KMS-11 (cell line): ENCODE data around the gene BRICD5.

Source experiments
- H2AFZ ChIP-seq: fragments of 200-600 bp; sonication (generic); 2 replicates; pipeline ENCODE4 v1.6.1; 2016; ENCODE audit warnings: antibody characterized with exemption, mixed run types, low read depth
- H3K27ac ChIP-seq: fragments of 200-600 bp; sonication (generic); 2 replicates; pipeline ENCODE4 v1.6.1; 2016; ENCODE audit warnings: mild to moderate bottlenecking, mixed run types
- H3K27me3 ChIP-seq: fragments of 200-600 bp; sonication (generic); 2 replicates; pipeline ENCODE4 v1.6.1; 2017; ENCODE audit warnings: mild to moderate bottlenecking, low read depth, mixed run types, moderate library complexity; ENCODE audit not compliant: insufficient read depth
- H3K36me3 ChIP-seq: fragments of 200-600 bp; sonication (generic); 2 replicates; pipeline ENCODE4 v1.6.1; 2017; ENCODE audit warnings: mild to moderate bottlenecking, mixed run types; ENCODE audit not compliant: insufficient read depth
- H3K4me1 ChIP-seq: fragments of 200-600 bp; sonication (generic); 2 replicates; pipeline ENCODE4 v1.6.1; 2016; ENCODE audit warnings: mild to moderate bottlenecking, low read depth, mixed run types; ENCODE audit not compliant: poor library complexity, severe bottlenecking
- H3K4me2 ChIP-seq: fragments of 200-600 bp; sonication (generic); 2 replicates; pipeline ENCODE4 v1.7.0; 2016; ENCODE audit warnings: mild to moderate bottlenecking, mixed run types
- H3K4me3 ChIP-seq: fragments of 200-600 bp; sonication (generic); IDR thresholded peaks from 2 replicates; pipeline ENCODE4 v1.6.1; 2017; ENCODE audit warnings: low read depth, low read length, mixed read lengths; ENCODE audit not compliant: insufficient read depth
- H3K79me2 ChIP-seq: fragments of 200-600 bp; sonication (generic); 2 replicates; pipeline ENCODE4 v1.6.1; 2016; ENCODE audit warnings: low read depth, mixed run types; ENCODE audit not compliant: insufficient read depth
- H3K9ac ChIP-seq: fragments of 200-600 bp; sonication (generic); 2 replicates; pipeline ENCODE4 v1.6.1; 2016; ENCODE audit warnings: mild to moderate bottlenecking, mixed run types
- H4K20me1 ChIP-seq: fragments of 200-600 bp; sonication (generic); 2 replicates; pipeline ENCODE4 v1.6.1; 2016; ENCODE audit warnings: mild to moderate bottlenecking, mixed run types; ENCODE audit not compliant: insufficient read depth
- CTCF ChIP-seq: fragments of 200-600 bp; sonication (generic); conservative IDR thresholded peaks from 2 replicates; pipeline ENCODE4 v1.6.1; 2017; ENCODE audit warnings: low read depth, mild to moderate bottlenecking, antibody characterized with exemption, low read length, moderate library complexity, mixed read lengths

Gene BRICD5

GRCh38 chr16:2235695-2236336, 25.2 kb upstream of the BRICD5 start:
- no peak overlapping the region for H2AFZ ChIP-seq
- no peaks in the 10 kb centered on the region for H4K20me1 ChIP-seq
- TF ChIP-seq CTCF, result no peak
- no peaks in the 10 kb centered on the region for H3K27me3 ChIP-seq
- 0 out of 2 replicates have a peak, but pooled peaks cover 4% of the 10 kb centered on the region for H3K36me3 ChIP-seq
- H3K4me3 ChIP-seq, result no peak overlapping the region
- no peak overlapping the region for H3K4me2 ChIP-seq
- no peak overlapping the region for H3K27ac ChIP-seq
- H3K79me2 ChIP-seq, result no peaks in the 10 kb centered on the region
- H3K4me1 ChIP-seq, result no peaks in the 10 kb centered on the region
- no peak overlapping the region for H3K9ac ChIP-seq

- no peak overlapping the region for H3K4me2 ChIP-seq
- no peaks in the 10 kb centered on the region for H3K79me2 ChIP-seq
- H3K9ac ChIP-seq, result no peak overlapping the region
- H2AFZ ChIP-seq, result no peak overlapping the region
- no peak overlapping the region for H3K4me3 ChIP-seq
- TF ChIP-seq CTCF, result no peak
- 0 out of 2 replicates have a peak, but pooled peaks cover 4% of the 10 kb centered on the region for H3K36me3 ChIP-seq
- H3K27ac ChIP-seq, result no peak overlapping the region
- no peaks in the 10 kb centered on the region for H3K4me1 ChIP-seq
- no peaks in the 10 kb centered on the region for H4K20me1 ChIP-seq
- no peaks in the 10 kb centered on the region for H3K27me3 ChIP-seq
Measured at GRCh38 chr16:2235234-2235651, 24.6 kb upstream of the BRICD5 start.

- H2AFZ ChIP-seq, result no peak overlapping the region
- no peak overlapping the region for H3K9ac ChIP-seq
- H3K27me3 ChIP-seq, result no peaks in the 10 kb centered on the region
- no peak for TF ChIP-seq CTCF
- H3K4me2 ChIP-seq, result no peak overlapping the region
- no peaks in the 10 kb centered on the region for H3K4me1 ChIP-seq
- H3K4me3 ChIP-seq, result no peak overlapping the region
- no peaks in the 10 kb centered on the region for H3K79me2 ChIP-seq
- no peak overlapping the region for H3K27ac ChIP-seq
- H4K20me1 ChIP-seq, result no peaks in the 10 kb centered on the region
- 0 out of 2 replicates have a peak, but pooled peaks cover 4% of the 10 kb centered on the region for H3K36me3 ChIP-seq
Measured at GRCh38 chr16:2234813-2235170, 24.1 kb upstream of the BRICD5 start.

- no peak overlapping the region for H2AFZ ChIP-seq
- H4K20me1 ChIP-seq, result no peaks in the 10 kb centered on the region
- no peaks in the 10 kb centered on the region for H3K79me2 ChIP-seq
- no peaks in the 10 kb centered on the region for H3K4me1 ChIP-seq
- H3K36me3 ChIP-seq, result 0 out of 2 replicates have a peak, but pooled peaks cover 4% of the 10 kb centered on the region
- TF ChIP-seq CTCF, result no peak
- H3K4me2 ChIP-seq, result no peak overlapping the region
- no peak overlapping the region for H3K27ac ChIP-seq
- no peak overlapping the region for H3K9ac ChIP-seq
- H3K27me3 ChIP-seq, result no peaks in the 10 kb centered on the region
- no peak overlapping the region for H3K4me3 ChIP-seq
Measured at GRCh38 chr16:2233872-2234812, 23.5 kb upstream of the BRICD5 start.
